HCT116 (cell line): ENCODE data around the gene SHISA8. TPM values are rescaled to one million over a fixed set of nuclear protein-coding genes. Genes with fewer than 3 reads are reported as not detected.

ENCODE experiments used
- ATAC-seq: fragments of 200-7000 bp; cut with Tn5 transposase; 2 replicates; pipeline ENCODE4 v1.9.1; 2020; ENCODE audit warnings: mild to moderate bottlenecking, moderate library complexity
- BruUV-seq: library from RNA; stranded (reverse); fragments of 400-500 nt; replicated peaks from 2 replicates; lab custom pipeline; 2021; lab: Mats Ljungman, UMichigan
- CTCF ChIA-PET: fragments of 300-600 bp; sonication (Branson Sonifier 250); formaldehyde crosslinking; loops from one replicate; lab custom pipeline; 2021; ENCODE audit warnings: antibody characterized with exemption; lab: Charles Lee
- POLR2A ChIA-PET: fragments of 300-600, 350-600 bp; sonication (Branson Sonifier 250); formaldehyde crosslinking; loops from one replicate; lab custom pipeline; 2021; ENCODE audit warnings: antibody characterized with exemption; lab: Charles Lee
- RAD21 ChIA-PET, 2 experiments: fragments of 300-600 bp; sonication (Branson Sonifier 250); formaldehyde crosslinking; loops; one replicate each; lab custom pipeline; 2023; ENCODE audit warnings: low total read pairs in 2 of 2; ENCODE audit not compliant: uncharacterized antibody in 2 of 2, unreplicated experiment in 2 of 2, low non-redundant PET in 1 of 2; lab: Charles Lee
- DNase-seq: peaks from one replicate; pipeline ENCODE4 v3.0.0-alpha.2; 2010; ENCODE audit warnings: low read depth, low spot score
- H2AFZ ChIP-seq: fragments of 200-600 bp; shearing (Covaris generic), sonication (generic); 2 replicates; pipeline ENCODE4 v1.6.1; 2017; ENCODE audit warnings: low read depth, mixed run types, mixed read lengths, antibody characterized with exemption, low read length; ENCODE audit not compliant: poor library complexity, severe bottlenecking
- H3K27ac ChIP-seq: 2 replicates; pipeline ENCODE4 v1.5.1; 2012; ENCODE audit warnings: low read depth, low read length
- H3K27me3 ChIP-seq: fragments of 200-600 bp; sonication (generic); 2 replicates; pipeline ENCODE4 v1.6.1; 2016; ENCODE audit warnings: mixed run types, low read length, mixed read lengths; ENCODE audit not compliant: insufficient read depth
- H3K36me3 ChIP-seq, 2 experiments: fragments of 200-500 bp in 1 of 2; fragments of 200-600 bp in 1 of 2; sonication (Bioruptor generic) in 1 of 2; sonication (generic) in 1 of 2; 2 replicates each; pipeline versions ENCODE4 v1.5.1 to v1.6.1; 2014 to 2016; ENCODE audit warnings: low read length in 2 of 2, inconsistent platforms in 1 of 2, mixed read lengths in 1 of 2, mixed run types in 1 of 2; ENCODE audit not compliant: insufficient read depth in 2 of 2, control insufficient read depth in 1 of 2
- H3K4me1 ChIP-seq, 2 experiments: fragments of 200-600 bp in 1 of 2; sonication (generic) in 1 of 2; 2 replicates each; pipeline versions ENCODE4 v1.5.1 to v1.6.1; 2012 to 2017; ENCODE audit warnings: low read length in 2 of 2, inconsistent platforms in 1 of 2, mild to moderate bottlenecking in 1 of 2, mixed read lengths in 1 of 2, mixed run types in 1 of 2, moderate library complexity in 1 of 2; ENCODE audit not compliant: insufficient read depth in 2 of 2, control insufficient read depth in 1 of 2
- H3K4me2 ChIP-seq: fragments of 200-600 bp; sonication (generic); 2 replicates; pipeline ENCODE4 v1.6.1; 2017; ENCODE audit warnings: mixed run types, low read length, mixed read lengths
- H3K4me3 ChIP-seq, 2 experiments: fragments of 200-600 bp in 1 of 2; sonication (generic) in 1 of 2; replicated peaks in 1 of 2; 2 replicates each; pipeline ENCODE4 v1.5.1; 2011 to 2016; ENCODE audit warnings: low read length in 2 of 2, control low read depth in 1 of 2, low read depth in 1 of 2, mild to moderate bottlenecking in 1 of 2, mixed read lengths in 1 of 2, mixed run types in 1 of 2
- H3K79me2 ChIP-seq: fragments of 200-600 bp; sonication (generic); 2 replicates; pipeline ENCODE4 v1.6.1; 2017; ENCODE audit warnings: mild to moderate bottlenecking, mixed run types, low read length, moderate library complexity, mixed read lengths; ENCODE audit not compliant: insufficient read depth
- H3K9ac ChIP-seq: fragments of 200-600 bp; sonication (generic); 2 replicates; pipeline ENCODE4 v1.6.1; 2016; ENCODE audit warnings: low read length, mixed read lengths
- H3K9me2 ChIP-seq: fragments of 200-600 bp; sonication (generic), shearing (Covaris generic); 2 replicates; pipeline ENCODE4 v1.6.1; 2017; ENCODE audit warnings: mixed run types, mild to moderate bottlenecking, moderate library complexity; ENCODE audit not compliant: insufficient read depth
- H3K9me3 ChIP-seq, 2 experiments: fragments of 200-500 bp in 1 of 2; fragments of 200-600 bp in 1 of 2; sonication (Bioruptor generic) in 1 of 2; sonication (generic) in 1 of 2; 2 replicates each; pipeline ENCODE4 v1.6.1; 2014 to 2017; ENCODE audit warnings: low read length in 2 of 2, mixed read lengths in 2 of 2, inconsistent platforms in 1 of 2, low read depth in 1 of 2, mild to moderate bottlenecking in 1 of 2, mixed run types in 1 of 2, moderate library complexity in 1 of 2; ENCODE audit not compliant: control insufficient read depth in 1 of 2, insufficient read depth in 1 of 2
- H4K20me1 ChIP-seq: fragments of 200-600 bp; sonication (generic), shearing (Covaris generic); 2 replicates; pipeline ENCODE4 v1.6.1; 2017; ENCODE audit warnings: mixed run types, mild to moderate bottlenecking, moderate library complexity; ENCODE audit not compliant: insufficient read depth
- CBX3 ChIP-seq: IDR thresholded peaks from 2 replicates; pipeline ENCODE4 v1.6.1; 2012; ENCODE audit warnings: low read depth
- CEBPB ChIP-seq: IDR thresholded peaks from 2 replicates; pipeline ENCODE4 v1.6.1; 2012; ENCODE audit warnings: low read depth
- EGR1 ChIP-seq: IDR thresholded peaks from 2 replicates; pipeline ENCODE4 v1.6.1; 2012; ENCODE audit warnings: low read depth
- ELF1 ChIP-seq: IDR thresholded peaks from 2 replicates; pipeline ENCODE4 v1.6.1; 2012; ENCODE audit warnings: low read depth, borderline replicate concordance
- EZH2phosphoT487 ChIP-seq: fragments of 200-600 bp; IDR thresholded peaks from 2 replicates; pipeline ENCODE4 v1.6.1; 2018; ENCODE audit warnings: antibody characterized with exemption, borderline replicate concordance
- FOSL1 ChIP-seq: IDR thresholded peaks from 2 replicates; pipeline ENCODE4 v1.6.1; 2012; ENCODE audit warnings: low read depth
- JUND ChIP-seq: IDR thresholded peaks from 2 replicates; pipeline ENCODE4 v1.6.1; 2012
- MAX ChIP-seq: IDR thresholded peaks from 2 replicates; pipeline ENCODE4 v1.6.1; 2012
- POLR2AphosphoS5 ChIP-seq: IDR thresholded peaks from 2 replicates; pipeline ENCODE4 v1.6.1; 2011; ENCODE audit warnings: mild to moderate bottlenecking, low read depth, low read length, moderate library complexity
- RAD21 ChIP-seq: IDR thresholded peaks from 2 replicates; pipeline ENCODE4 v1.6.1; 2012; ENCODE audit warnings: low read depth, mild to moderate bottlenecking
- YY1 ChIP-seq: IDR thresholded peaks from 2 replicates; pipeline ENCODE4 v1.6.1; 2011; ENCODE audit warnings: low read length, low read depth, moderate library complexity, mild to moderate bottlenecking; ENCODE audit not compliant: insufficient replicate concordance; ENCODE audit errors: extremely low read depth
- intact Hi-C: fragments of 100-400 bp; cut with micrococcal nuclease; formaldehyde crosslinking; loops from 2 replicates; pipeline ENCODE4 v1.10.0; 2022
- total RNA-seq: library from RNA; stranded (reverse); gene quantifications from one replicate; pipeline ENCODE4 v1.2.1, GENCODE V29; 2021; ENCODE audit not compliant: unreplicated experiment
- TF ChIP-seq, protein P1 (sequence below): IDR thresholded peaks from 2 replicates; pipeline ENCODE4 v1.6.1; 2012
- TF ChIP-seq, protein P2 (sequence below): IDR thresholded peaks from 2 replicates; pipeline ENCODE4 v1.6.1; 2012; ENCODE audit warnings: low read depth

The SHISA8 gene
- total RNA-seq, 1 experiment from 2014 or later = 13.9 TPM

GRCh38 chr22:41902932-41903421 lies 11.9 kb downstream of the SHISA8 start:
- H3K36me3 ChIP-seq = peaks cover 22 to 26% of the 10 kb centered on the region in 2 experiments
- no peak overlapping the region for H3K27ac ChIP-seq
- no TSS peak for BruUV-seq
- no peaks in the 10 kb centered on the region for H3K27me3 ChIP-seq
- ATAC-seq = no peak
- POLR2A ChIA-PET = no interaction called here
- H3K9me3 ChIP-seq = no peaks in the 10 kb centered on the region
- no peaks in the 10 kb centered on the region; a peak in 1 of 4 replicates for H3K4me1 ChIP-seq
- RAD21 ChIA-PET = no interaction called here
- no peak for TF ChIP-seq MAX
- TF ChIP-seq, all 23 proteins: peak for 0
- Histone ChIP-seq H3K9me2 (no peaks in the 10 kb centered on the region), H3K4me2 (no peak overlapping the region), H3K9ac (no peak overlapping the region), H3K79me2 (no peaks in the 10 kb centered on the region), H2AFZ (no peak overlapping the region), H3K4me3 (no peak overlapping the region), H4K20me1 (no peaks in the 10 kb centered on the region)
- DNase-seq = no peak
- intact Hi-C loops = no loop called here
- CTCF ChIA-PET = no interaction called here

GRCh38 chr22:41902016-41902415 lies 12.9 kb downstream of the SHISA8 start:
- no peaks in the 10 kb centered on the region for H3K27me3 ChIP-seq
- H3K27ac ChIP-seq = no peak overlapping the region
- no peak overlapping the region for H3K9ac ChIP-seq
- TF ChIP-seq MAX = no peak
- TF ChIP-seq RAD21 = no peak
- TF ChIP-seq EGR1 = no peak
- TF ChIP-seq, protein P1, sequence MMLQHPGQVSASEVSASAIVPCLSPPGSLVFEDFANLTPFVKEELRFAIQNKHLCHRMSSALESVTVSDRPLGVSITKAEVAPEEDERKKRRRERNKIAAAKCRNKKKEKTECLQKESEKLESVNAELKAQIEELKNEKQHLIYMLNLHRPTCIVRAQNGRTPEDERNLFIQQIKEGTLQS = no peak
- TF ChIP-seq CEBPB = no peak
- no peak for TF ChIP-seq FOSL1
- no peak for TF ChIP-seq JUND
- TF ChIP-seq, protein P2, sequence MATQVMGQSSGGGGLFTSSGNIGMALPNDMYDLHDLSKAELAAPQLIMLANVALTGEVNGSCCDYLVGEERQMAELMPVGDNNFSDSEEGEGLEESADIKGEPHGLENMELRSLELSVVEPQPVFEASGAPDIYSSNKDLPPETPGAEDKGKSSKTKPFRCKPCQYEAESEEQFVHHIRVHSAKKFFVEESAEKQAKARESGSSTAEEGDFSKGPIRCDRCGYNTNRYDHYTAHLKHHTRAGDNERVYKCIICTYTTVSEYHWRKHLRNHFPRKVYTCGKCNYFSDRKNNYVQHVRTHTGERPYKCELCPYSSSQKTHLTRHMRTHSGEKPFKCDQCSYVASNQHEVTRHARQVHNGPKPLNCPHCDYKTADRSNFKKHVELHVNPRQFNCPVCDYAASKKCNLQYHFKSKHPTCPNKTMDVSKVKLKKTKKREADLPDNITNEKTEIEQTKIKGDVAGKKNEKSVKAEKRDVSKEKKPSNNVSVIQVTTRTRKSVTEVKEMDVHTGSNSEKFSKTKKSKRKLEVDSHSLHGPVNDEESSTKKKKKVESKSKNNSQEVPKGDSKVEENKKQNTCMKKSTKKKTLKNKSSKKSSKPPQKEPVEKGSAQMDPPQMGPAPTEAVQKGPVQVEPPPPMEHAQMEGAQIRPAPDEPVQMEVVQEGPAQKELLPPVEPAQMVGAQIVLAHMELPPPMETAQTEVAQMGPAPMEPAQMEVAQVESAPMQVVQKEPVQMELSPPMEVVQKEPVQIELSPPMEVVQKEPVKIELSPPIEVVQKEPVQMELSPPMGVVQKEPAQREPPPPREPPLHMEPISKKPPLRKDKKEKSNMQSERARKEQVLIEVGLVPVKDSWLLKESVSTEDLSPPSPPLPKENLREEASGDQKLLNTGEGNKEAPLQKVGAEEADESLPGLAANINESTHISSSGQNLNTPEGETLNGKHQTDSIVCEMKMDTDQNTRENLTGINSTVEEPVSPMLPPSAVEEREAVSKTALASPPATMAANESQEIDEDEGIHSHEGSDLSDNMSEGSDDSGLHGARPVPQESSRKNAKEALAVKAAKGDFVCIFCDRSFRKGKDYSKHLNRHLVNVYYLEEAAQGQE = no peak
- TF ChIP-seq ELF1 = no peak
- no peak for TF ChIP-seq YY1
- TF ChIP-seq POLR2AphosphoS5 = no peak
- TF ChIP-seq CBX3 = no peak
- no peak for TF ChIP-seq EZH2phosphoT487
- no peaks in the 10 kb centered on the region for H4K20me1 ChIP-seq
- H3K36me3 ChIP-seq = peaks cover 23 to 30% of the 10 kb centered on the region in 2 experiments
- no peaks in the 10 kb centered on the region for H3K9me3 ChIP-seq
- intact Hi-C loops = no loop called here
- H3K9me2 ChIP-seq = no peaks in the 10 kb centered on the region
- POLR2A ChIA-PET = no interaction called here
- DNase-seq (no peak), ATAC-seq (no peak)
- RAD21 ChIA-PET = no interaction called here
- no peak overlapping the region for H3K4me2 ChIP-seq
- CTCF ChIA-PET = no interaction called here
- H3K4me1 ChIP-seq = no peaks in the 10 kb centered on the region
- H3K79me2 ChIP-seq = no peaks in the 10 kb centered on the region
- no peak overlapping the region for H2AFZ ChIP-seq
- no TSS peak for BruUV-seq
- no peak overlapping the region for H3K4me3 ChIP-seq
